ENCODE results near the gene AR. TPM values are rescaled to one million over a fixed set of nuclear protein-coding genes. Genes with fewer than 3 reads are reported as not detected.

AR gene
- total and polyA plus RNA-seq, 2 of the 8 experiments (the other 6 are each of a cell fraction or from before 2014, with no cell fraction given), result 7.1 to 10.7 TPM

GRCh38 chrX:67684136-67684535 lies 140.3 kb downstream of the AR start:
- H3K4me1 ChIP-seq (replicated peaks in 1 of 4; ENCODE audit: control insufficient read depth in 3 of 4, insufficient read depth in 4 of 4, low read length in 3 of 4), result no peaks in the 10 kb centered on the region
- H3K4me2 ChIP-seq (ENCODE audit: insufficient read depth in 1 of 2, low read depth in 2 of 2, low read length in 2 of 2), result no peak overlapping the region
- H3K56ac ChIP-seq (replicated peaks; ENCODE audit: insufficient read length, low read depth, low read length), result no peak overlapping the region
- no peak for DNase-seq (ENCODE audit: low read depth in 1 of 2, low spot score in 2 of 2)
- H4K20me1 ChIP-seq (replicated peaks in 1 of 2; ENCODE audit: control insufficient read depth in 1 of 2, insufficient read depth in 2 of 2, low read length in 2 of 2), result no peaks in the 10 kb centered on the region
- H3K79me1 ChIP-seq (ENCODE audit: low read depth, low read length), result no peaks in the 10 kb centered on the region
- no peak overlapping the region for H3K27ac ChIP-seq (ENCODE audit: low read depth, low read length)
- H2BK12ac ChIP-seq (ENCODE audit: low read depth, low read length), result no peak overlapping the region
- no peak overlapping the region for H2BK120ac ChIP-seq (replicated peaks; ENCODE audit: low read depth, low read length)
- H3K4me3 ChIP-seq (ENCODE audit: extremely low read depth in 1 of 4, insufficient read depth in 2 of 4, low read depth in 3 of 4, low read length in 4 of 4), result no peak overlapping the region
- TF ChIP-seq KDM5A (IDR thresholded peaks at IDR 0.05; ENCODE audit: low read length), result no peak
- TF ChIP-seq SP4 (IDR thresholded peaks at IDR 0.05; ENCODE audit: low read length), result no peak
- no peak for TF ChIP-seq POU5F1 (IDR thresholded peaks at IDR 0.05; ENCODE audit: low read depth, low read length)
- no peak for TF ChIP-seq BRCA1 (IDR thresholded peaks at IDR 0.05; ENCODE audit: low read depth, low read length)
- TF ChIP-seq POLR2AphosphoS5 (IDR thresholded peaks at IDR 0.05; ENCODE audit: low read depth, low read length), result no peak
- TF ChIP-seq BACH1 (IDR thresholded peaks at IDR 0.05; ENCODE audit: low read length), result no peak
- no peak for TF ChIP-seq HDAC6 (IDR thresholded peaks at IDR 0.05; ENCODE audit: low read depth, low read length)
- no peak for TF ChIP-seq JUND (IDR thresholded peaks at IDR 0.05; ENCODE audit: low read length)
- TF ChIP-seq SRF (IDR thresholded peaks at IDR 0.05; ENCODE audit: low read depth, low read length), result no peak
- no peak for TF ChIP-seq NANOG (IDR thresholded peaks at IDR 0.05; ENCODE audit: insufficient read depth, low read depth, low read length, poor library complexity, severe bottlenecking)
- no peak for TF ChIP-seq CEBPB (IDR thresholded peaks at IDR 0.05; ENCODE audit: low read depth, low read length)
- H3K23me2 ChIP-seq (ENCODE audit: low read depth, low read length), result no peaks in the 10 kb centered on the region
- FAIRE-seq, result no peak
- H3K4ac ChIP-seq (replicated peaks; ENCODE audit: insufficient read length, low read depth, low read length), result no peak overlapping the region
- no peak overlapping the region for H4K5ac ChIP-seq (ENCODE audit: insufficient read length, low read depth, low read length)
- WGBS, 2 experiments (ENCODE audit: extremely low coverage in 1 of 2, insufficient coverage in 1 of 2, insufficient read length in 1 of 2, insufficient replicate concordance in 2 of 2, low coverage in 1 of 2, low lambda C conversion rate in 2 of 2, missing lambda C conversion rate in 1 of 2), result 88% methylated on average over 2 of the region's 4 CpGs; no CpG with 5 or more reads in 1 of the 2 experiments
- H4K91ac ChIP-seq (replicated peaks; ENCODE audit: insufficient read length, low read length), result no peak overlapping the region
- no peaks in the 10 kb centered on the region for H3K79me2 ChIP-seq (ENCODE audit: control insufficient read depth in 1 of 2, insufficient read depth in 2 of 2, low read length in 2 of 2)
- H3K9me3 ChIP-seq (ENCODE audit: insufficient read depth in 2 of 2, low read depth in 1 of 2, low read length in 1 of 2), result no peaks in the 10 kb centered on the region
- no peak overlapping the region for H2BK20ac ChIP-seq (ENCODE audit: low read length)
- POLR2A ChIA-PET (ENCODE audit: partially characterized antibody), result no interaction called here
- H4K8ac ChIP-seq (ENCODE audit: extremely low read depth, insufficient read depth, low read length), result no peak overlapping the region
- H3K9ac ChIP-seq (replicated peaks in 1 of 4; ENCODE audit: extremely low read depth in 1 of 4, low read depth in 3 of 4, low read length in 3 of 4), result no peak overlapping the region
- H3K27me3 ChIP-seq (replicated peaks in 1 of 4; ENCODE audit: control insufficient read depth in 3 of 4, extremely low read depth in 1 of 4, insufficient read depth in 3 of 4, low read length in 3 of 4), result no peaks in the 10 kb centered on the region
- no peak overlapping the region for H2BK5ac ChIP-seq (ENCODE audit: low read depth, low read length)
- H3K23ac ChIP-seq (ENCODE audit: insufficient read length), result no peak overlapping the region
- H2AK5ac ChIP-seq (ENCODE audit: low read depth, low read length), result no peak overlapping the region
- H3K36me3 ChIP-seq (ENCODE audit: control insufficient read depth in 2 of 4, insufficient read depth in 4 of 4, low read length in 3 of 4), result no peaks in the 10 kb centered on the region; a peak in 1 of 8 replicates
- no peak overlapping the region for H3K14ac ChIP-seq (ENCODE audit: insufficient read length)
- H2AFZ ChIP-seq (ENCODE audit: low read length), result no peak overlapping the region
- H3K18ac ChIP-seq (ENCODE audit: extremely low read depth, low read length), result no peak overlapping the region
- CTCF ChIA-PET (ENCODE audit: partially characterized antibody), result no interaction called here
- H2BK15ac ChIP-seq (ENCODE audit: low read length), result no peak overlapping the region

Data from H1 (cell line).